ENCODE data around the gene GMCL1. TPM values are rescaled to one million over a fixed set of nuclear protein-coding genes. Genes with fewer than 3 reads are reported as not detected.
"Not testable (repeated sequence)": the region's sequence is repeated elsewhere in the genome, so short reads cannot be mapped to it uniquely, and the experiment has no call there.

GMCL1 gene
- total and polyA plus RNA-seq, 2 experiments from 2014 or later: 27.0 to 27.3 TPM

GRCh38 chr2:69830045-69830905, 815 bp downstream of the GMCL1 start:
- H3K4me1 Mint-ChIP-seq: peaks cover 18% of the 10 kb centered on the region
- Histone ChIP-seq H3F3A (replicated peaks; ENCODE audit: low read depth) (no peaks in the 10 kb centered on the region; the same call in 1 of the 2 replicates), H3K9me2 (ENCODE audit: insufficient read depth) (no peaks in the 10 kb centered on the region), H3K4me3 (peak overlapping the region; percentile 66), H3K27ac (ENCODE audit: low read depth) (no peak overlapping the region), H3K4me1 (ENCODE audit: insufficient read depth) (peaks cover 17% of the 10 kb centered on the region), H3K79me2 (replicated peaks; ENCODE audit: insufficient read depth) (peaks cover 51% of the 10 kb centered on the region), H3K4me2 (peak overlapping the region; percentile 97), H4K20me1 (replicated peaks; ENCODE audit: insufficient read depth) (peaks cover 20% of the 10 kb centered on the region), H3K36me3 (ENCODE audit: insufficient read depth) (peaks cover 10% of the 10 kb centered on the region; the same call in 1 of the 2 replicates), H3K27me3 (ENCODE audit: insufficient read depth) (no peaks in the 10 kb centered on the region), H2AFZ (0 out of 2 replicates have a peak overlapping the region, but pooled peaks have one; percentile 25)
- ATAC-seq (peak; percentile 56), DNase-seq (ENCODE audit: low spot score) (peak; percentile 66)
- TF ChIP-seq CREB1 (CRISPR knock-in tag; IDR thresholded peaks at IDR 0.05; ENCODE audit: low read depth) (no peak), ETS1 (IDR thresholded peaks at IDR 0.05) (no peak), CTCF (conservative IDR thresholded peaks at IDR 0.05; ENCODE audit: low read depth in 2 of 2) (no peak), POLR2AphosphoS5 (IDR thresholded peaks at IDR 0.05; ENCODE audit: low read depth) (no peak), ZNF331 (CRISPR knock-in tag; IDR thresholded peaks at IDR 0.05; ENCODE audit: low read depth) (no peak)
- TF ChIP-seq, protein P1, sequence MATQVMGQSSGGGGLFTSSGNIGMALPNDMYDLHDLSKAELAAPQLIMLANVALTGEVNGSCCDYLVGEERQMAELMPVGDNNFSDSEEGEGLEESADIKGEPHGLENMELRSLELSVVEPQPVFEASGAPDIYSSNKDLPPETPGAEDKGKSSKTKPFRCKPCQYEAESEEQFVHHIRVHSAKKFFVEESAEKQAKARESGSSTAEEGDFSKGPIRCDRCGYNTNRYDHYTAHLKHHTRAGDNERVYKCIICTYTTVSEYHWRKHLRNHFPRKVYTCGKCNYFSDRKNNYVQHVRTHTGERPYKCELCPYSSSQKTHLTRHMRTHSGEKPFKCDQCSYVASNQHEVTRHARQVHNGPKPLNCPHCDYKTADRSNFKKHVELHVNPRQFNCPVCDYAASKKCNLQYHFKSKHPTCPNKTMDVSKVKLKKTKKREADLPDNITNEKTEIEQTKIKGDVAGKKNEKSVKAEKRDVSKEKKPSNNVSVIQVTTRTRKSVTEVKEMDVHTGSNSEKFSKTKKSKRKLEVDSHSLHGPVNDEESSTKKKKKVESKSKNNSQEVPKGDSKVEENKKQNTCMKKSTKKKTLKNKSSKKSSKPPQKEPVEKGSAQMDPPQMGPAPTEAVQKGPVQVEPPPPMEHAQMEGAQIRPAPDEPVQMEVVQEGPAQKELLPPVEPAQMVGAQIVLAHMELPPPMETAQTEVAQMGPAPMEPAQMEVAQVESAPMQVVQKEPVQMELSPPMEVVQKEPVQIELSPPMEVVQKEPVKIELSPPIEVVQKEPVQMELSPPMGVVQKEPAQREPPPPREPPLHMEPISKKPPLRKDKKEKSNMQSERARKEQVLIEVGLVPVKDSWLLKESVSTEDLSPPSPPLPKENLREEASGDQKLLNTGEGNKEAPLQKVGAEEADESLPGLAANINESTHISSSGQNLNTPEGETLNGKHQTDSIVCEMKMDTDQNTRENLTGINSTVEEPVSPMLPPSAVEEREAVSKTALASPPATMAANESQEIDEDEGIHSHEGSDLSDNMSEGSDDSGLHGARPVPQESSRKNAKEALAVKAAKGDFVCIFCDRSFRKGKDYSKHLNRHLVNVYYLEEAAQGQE (IDR thresholded peaks at IDR 0.05; ENCODE audit: unreplicated experiment): no peak
- TF ChIP-seq, protein P2, sequence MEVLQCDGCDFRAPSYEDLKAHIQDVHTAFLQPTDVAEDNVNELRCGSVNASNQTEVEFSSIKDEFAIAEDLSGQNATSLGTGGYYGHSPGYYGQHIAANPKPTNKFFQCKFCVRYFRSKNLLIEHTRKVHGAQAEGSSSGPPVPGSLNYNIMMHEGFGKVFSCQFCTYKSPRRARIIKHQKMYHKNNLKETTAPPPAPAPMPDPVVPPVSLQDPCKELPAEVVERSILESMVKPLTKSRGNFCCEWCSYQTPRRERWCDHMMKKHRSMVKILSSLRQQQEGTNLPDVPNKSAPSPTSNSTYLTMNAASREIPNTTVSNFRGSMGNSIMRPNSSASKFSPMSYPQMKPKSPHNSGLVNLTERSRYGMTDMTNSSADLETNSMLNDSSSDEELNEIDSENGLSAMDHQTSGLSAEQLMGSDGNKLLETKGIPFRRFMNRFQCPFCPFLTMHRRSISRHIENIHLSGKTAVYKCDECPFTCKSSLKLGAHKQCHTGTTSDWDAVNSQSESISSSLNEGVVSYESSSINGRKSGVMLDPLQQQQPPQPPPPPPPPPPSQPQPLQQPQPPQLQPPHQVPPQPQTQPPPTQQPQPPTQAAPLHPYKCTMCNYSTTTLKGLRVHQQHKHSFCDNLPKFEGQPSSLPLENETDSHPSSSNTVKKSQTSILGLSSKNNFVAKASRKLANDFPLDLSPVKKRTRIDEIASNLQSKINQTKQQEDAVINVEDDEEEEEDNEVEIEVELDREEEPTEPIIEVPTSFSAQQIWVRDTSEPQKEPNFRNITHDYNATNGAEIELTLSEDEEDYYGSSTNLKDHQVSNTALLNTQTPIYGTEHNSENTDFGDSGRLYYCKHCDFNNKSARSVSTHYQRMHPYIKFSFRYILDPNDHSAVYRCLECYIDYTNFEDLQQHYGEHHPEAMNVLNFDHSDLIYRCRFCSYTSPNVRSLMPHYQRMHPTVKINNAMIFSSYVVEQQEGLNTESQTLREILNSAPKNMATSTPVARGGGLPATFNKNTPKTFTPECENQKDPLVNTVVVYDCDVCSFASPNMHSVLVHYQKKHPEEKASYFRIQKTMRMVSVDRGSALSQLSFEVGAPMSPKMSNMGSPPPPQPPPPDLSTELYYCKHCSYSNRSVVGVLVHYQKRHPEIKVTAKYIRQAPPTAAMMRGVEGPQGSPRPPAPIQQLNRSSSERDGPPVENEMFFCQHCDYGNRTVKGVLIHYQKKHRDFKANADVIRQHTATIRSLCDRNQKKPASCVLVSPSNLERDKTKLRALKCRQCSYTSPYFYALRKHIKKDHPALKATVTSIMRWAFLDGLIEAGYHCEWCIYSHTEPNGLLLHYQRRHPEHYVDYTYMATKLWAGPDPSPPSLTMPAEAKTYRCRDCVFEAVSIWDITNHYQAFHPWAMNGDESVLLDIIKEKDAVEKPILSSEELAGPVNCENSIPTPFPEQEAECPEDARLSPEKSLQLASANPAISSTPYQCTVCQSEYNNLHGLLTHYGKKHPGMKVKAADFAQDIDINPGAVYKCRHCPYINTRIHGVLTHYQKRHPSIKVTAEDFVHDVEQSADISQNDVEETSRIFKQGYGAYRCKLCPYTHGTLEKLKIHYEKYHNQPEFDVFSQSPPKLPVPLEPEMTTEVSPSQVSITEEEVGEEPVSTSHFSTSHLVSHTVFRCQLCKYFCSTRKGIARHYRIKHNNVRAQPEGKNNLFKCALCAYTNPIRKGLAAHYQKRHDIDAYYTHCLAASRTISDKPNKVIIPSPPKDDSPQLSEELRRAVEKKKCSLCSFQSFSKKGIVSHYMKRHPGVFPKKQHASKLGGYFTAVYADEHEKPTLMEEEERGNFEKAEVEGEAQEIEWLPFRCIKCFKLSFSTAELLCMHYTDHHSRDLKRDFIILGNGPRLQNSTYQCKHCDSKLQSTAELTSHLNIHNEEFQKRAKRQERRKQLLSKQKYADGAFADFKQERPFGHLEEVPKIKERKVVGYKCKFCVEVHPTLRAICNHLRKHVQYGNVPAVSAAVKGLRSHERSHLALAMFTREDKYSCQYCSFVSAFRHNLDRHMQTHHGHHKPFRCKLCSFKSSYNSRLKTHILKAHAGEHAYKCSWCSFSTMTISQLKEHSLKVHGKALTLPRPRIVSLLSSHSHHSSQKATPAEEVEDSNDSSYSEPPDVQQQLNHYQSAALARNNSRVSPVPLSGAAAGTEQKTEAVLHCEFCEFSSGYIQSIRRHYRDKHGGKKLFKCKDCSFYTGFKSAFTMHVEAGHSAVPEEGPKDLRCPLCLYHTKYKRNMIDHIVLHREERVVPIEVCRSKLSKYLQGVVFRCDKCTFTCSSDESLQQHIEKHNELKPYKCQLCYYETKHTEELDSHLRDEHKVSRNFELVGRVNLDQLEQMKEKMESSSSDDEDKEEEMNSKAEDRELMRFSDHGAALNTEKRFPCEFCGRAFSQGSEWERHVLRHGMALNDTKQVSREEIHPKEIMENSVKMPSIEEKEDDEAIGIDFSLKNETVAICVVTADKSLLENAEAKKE (CRISPR knock-in tag; IDR thresholded peaks at IDR 0.05): no peak
- peak overlapping the region; percentile 82 for H3K4me3 Mint-ChIP-seq
- H3K27me3 Mint-ChIP-seq (ENCODE audit: insufficient read depth, low read depth, poor library complexity): peaks cover 9% of the 10 kb centered on the region
- H3K36me3 Mint-ChIP-seq (ENCODE audit: low read depth): peaks cover 3% of the 10 kb centered on the region; the same call in 2 of the 3 replicates
- H3K27ac Mint-ChIP-seq: no peak overlapping the region
- no peaks in the 10 kb centered on the region for H3K9me3 Mint-ChIP-seq

DNA sequence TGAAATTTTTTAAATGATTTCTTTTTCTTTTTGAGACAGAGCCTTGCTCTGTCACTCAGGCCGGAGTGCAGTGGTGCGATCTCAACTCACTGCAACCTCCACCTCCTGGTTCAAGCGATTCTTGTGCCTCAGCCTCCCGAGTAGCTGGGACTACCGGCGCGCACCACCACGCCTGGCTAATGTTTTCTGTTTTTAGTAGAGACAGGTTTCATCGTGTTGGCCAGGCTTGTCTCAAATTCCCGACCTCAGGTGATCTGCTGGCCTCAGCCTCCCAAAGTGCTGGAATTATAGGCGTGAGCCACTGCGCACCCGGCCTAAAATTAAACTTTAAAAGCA, 1.4 kb downstream of the GMCL1 start:
- peak overlapping the region; percentile 82 for H3K4me3 Mint-ChIP-seq
- Histone ChIP-seq H3K4me1 (ENCODE audit: insufficient read depth) (peaks cover 17% of the 10 kb centered on the region), H3K4me2 (peak overlapping the region; percentile 97), H4K20me1 (replicated peaks; ENCODE audit: insufficient read depth) (peaks cover 20% of the 10 kb centered on the region), H3K4me3 (peak overlapping the region; percentile 66), H3K79me2 (replicated peaks; ENCODE audit: insufficient read depth) (peaks cover 57% of the 10 kb centered on the region)
- H3K9me3 Mint-ChIP-seq; H3K36me3 Mint-ChIP-seq (ENCODE audit: low read depth); H3K36me3 ChIP-seq (ENCODE audit: insufficient read depth); H3F3A ChIP-seq (replicated peaks; ENCODE audit: low read depth); ATAC-seq; H3K27me3 ChIP-seq (ENCODE audit: insufficient read depth); DNase-seq (ENCODE audit: low spot score); H3K27ac ChIP-seq (ENCODE audit: low read depth); H3K9me2 ChIP-seq (ENCODE audit: insufficient read depth); H2AFZ ChIP-seq; H3K27ac Mint-ChIP-seq; H3K27me3 Mint-ChIP-seq (ENCODE audit: insufficient read depth, low read depth, poor library complexity): not testable (repeated sequence)
- peaks cover 19% of the 10 kb centered on the region for H3K4me1 Mint-ChIP-seq

Measured in GM23338 (cell line).